Stimulated activated CD8-positive, alpha-beta memory T cell treated with anti-CD3 and anti-CD28 coated beads, Interleukin-4, amount 100 ng/mL, for 48 hours (primary cell): ENCODE results near the gene CALHM4.

Experiments used
- DNase-seq: peaks from one replicate; pipeline ENCODE4 v3.0.0-alpha.2; 2020

The CALHM4 gene

GRCh38 chr6:116553451-116553850 is at the start of gene CALHM4:
CALHM4 (plus strand) TSS chr6:116553751; CDS start chr6:116553794, 43 bp downstream.
- DNase-seq = no peak

- DNase-seq = no peak
Observed at GRCh38 chr6:116507324-116507723, 46.2 kb upstream of the CALHM4 start.

GRCh38 chr6:116508527-116508926 is 45.0 kb upstream of the CALHM4 start:
- no peak for DNase-seq

- DNase-seq = no peak
Observed at GRCh38 chr6:116511424-116512110, 42.0 kb upstream of the CALHM4 start, which contains the start of gene CALHM5. CALHM5 (plus strand) TSS chr6:116511639; CDS start chr6:116511697, 58 bp downstream.

GRCh38 chr6:116512111-116512559 is 41.4 kb upstream of the CALHM4 start:
- DNase-seq = no peak

- no peak for DNase-seq
Observed at GRCh38 chr6:116512734-116513133, 40.8 kb upstream of the CALHM4 start.

GRCh38 chr6:116513224-116513875 is 40.2 kb upstream of the CALHM4 start:
- DNase-seq = no peak

GRCh38 chr6:116514111-116514510 is 39.4 kb upstream of the CALHM4 start:
- no peak for DNase-seq

- DNase-seq = no peak
Observed at GRCh38 chr6:116515141-116515540, 38.4 kb upstream of the CALHM4 start.

GRCh38 chr6:116518621-116519368 is 34.8 kb upstream of the CALHM4 start:
- no peak for DNase-seq

- no peak for DNase-seq
Observed at GRCh38 chr6:116522896-116523295, 30.7 kb upstream of the CALHM4 start.

- DNase-seq = no peak
Observed at GRCh38 chr6:116524236-116524635, 29.3 kb upstream of the CALHM4 start.

GRCh38 chr6:116528133-116528532 is 25.4 kb upstream of the CALHM4 start:
- no peak for DNase-seq

- no peak for DNase-seq
Observed at GRCh38 chr6:116528780-116529179, 24.8 kb upstream of the CALHM4 start.

GRCh38 chr6:116529466-116530290 is 23.9 kb upstream of the CALHM4 start:
- DNase-seq = no peak

GRCh38 chr6:116530436-116530835 is 23.1 kb upstream of the CALHM4 start:
- no peak for DNase-seq

- peak; percentile 70 for DNase-seq
Observed at GRCh38 chr6:116531675-116532570, 21.6 kb upstream of the CALHM4 start.

GRCh38 chr6:116533233-116533957 is 20.2 kb upstream of the CALHM4 start:
- no peak for DNase-seq

GRCh38 chr6:116535109-116535508 is 18.4 kb upstream of the CALHM4 start:
- DNase-seq = no peak

GRCh38 chr6:116536216-116536621 is 17.3 kb upstream of the CALHM4 start:
- no peak for DNase-seq

GRCh38 chr6:116542426-116542825 is 11.1 kb upstream of the CALHM4 start:
- DNase-seq = no peak
